Activated T-cell treated with anti-CD3 and anti-CD28 coated beads, Interleukin-2, amount 50 U/mL, for 72 hours (primary cell): ENCODE data around the gene USP54. TPM values are rescaled to one million over a fixed set of nuclear protein-coding genes. Genes with fewer than 3 reads are reported as not detected.

Experiments used
- ATAC-seq, 2 donors: fragments of 150-1000 bp; cut with Tn5 transposase; replicated peaks in 1 of 2; 2 replicates each; pipeline ENCODE4 v1.10.0; 2021; ENCODE audit warnings: moderate library complexity in 2 of 2, mild to moderate bottlenecking in 1 of 2
- DNase-seq, 2 donors: peaks; one replicate each; pipeline ENCODE4 v3.0.0; 2021 to 2022; ENCODE audit warnings: mixed read lengths in 1 of 2
- H3K27ac Mint-ChIP-seq: one replicate; pipeline ENCODE4 v1.8.0; 2022; ENCODE audit warnings: mild to moderate bottlenecking, moderate library complexity, mixed read lengths
- H3K27me3 Mint-ChIP-seq: one replicate; pipeline ENCODE4 v1.8.0; 2022; ENCODE audit warnings: low read depth, mixed read lengths
- H3K36me3 Mint-ChIP-seq, 2 donors: one replicate each; pipeline ENCODE4 v1.8.0; 2022; ENCODE audit warnings: mixed read lengths in 2 of 2, mild to moderate bottlenecking in 1 of 2; ENCODE audit not compliant: insufficient read depth in 2 of 2
- H3K4me1 Mint-ChIP-seq: one replicate; pipeline ENCODE4 v1.8.0; 2022; ENCODE audit warnings: low read depth, mixed read lengths
- H3K4me3 Mint-ChIP-seq, 2 donors: one replicate each; pipeline ENCODE4 v1.8.0; 2022; ENCODE audit warnings: mild to moderate bottlenecking in 2 of 2, mixed read lengths in 2 of 2, moderate library complexity in 2 of 2
- H3K9me3 Mint-ChIP-seq, 2 donors: one replicate each; pipeline ENCODE4 v1.8.0; 2022; ENCODE audit warnings: mixed read lengths in 2 of 2
- total RNA-seq, 2 donors: library from RNA; stranded (reverse); gene quantifications; one replicate each; pipeline ENCODE4 v1.2.3, GENCODE V29; 2022

USP54 gene
- total RNA-seq, 2 donors from 2014 or later = 2.4 to 4.1 TPM

GRCh38 chr10:73460897-73461296 is 130.2 kb downstream of the USP54 start:
- no peak overlapping the region for H3K27ac Mint-ChIP-seq
- no peak overlapping the region for H3K4me3 Mint-ChIP-seq
- DNase-seq (no peak), ATAC-seq (no peak)
- peaks cover 0 to 9% of the 10 kb centered on the region in 2 donors for H3K36me3 Mint-ChIP-seq
- no peaks in the 10 kb centered on the region for H3K4me1 Mint-ChIP-seq
- H3K9me3 Mint-ChIP-seq = no peaks in the 10 kb centered on the region
- H3K27me3 Mint-ChIP-seq = no peaks in the 10 kb centered on the region

- no peak for DNase-seq
- no peak overlapping the region for H3K4me3 Mint-ChIP-seq
- H3K27ac Mint-ChIP-seq = peak overlapping the region; percentile 0
- no peaks in the 10 kb centered on the region for H3K4me1 Mint-ChIP-seq
- no peak for ATAC-seq
- no peaks in the 10 kb centered on the region for H3K27me3 Mint-ChIP-seq
- H3K9me3 Mint-ChIP-seq = no peaks in the 10 kb centered on the region
- H3K36me3 Mint-ChIP-seq = peaks cover 0 to 7% of the 10 kb centered on the region in 2 donors
These were observed 131.3 kb downstream of the USP54 start for GRCh38 chr10:73459683-73460314.

GRCh38 chr10:73456187-73456890 is 134.8 kb downstream of the USP54 start:
- Mint-ChIP-seq H3K27me3 (no peaks in the 10 kb centered on the region), H3K4me1 (no peaks in the 10 kb centered on the region), H3K9me3 (no peaks in the 10 kb centered on the region), H3K4me3 (no peak overlapping the region), H3K27ac (no peak overlapping the region), H3K36me3 (no peaks in the 10 kb centered on the region)
- ATAC-seq (no peak), DNase-seq (no peak)

GRCh38 chr10:73449113-73449512 is 142.0 kb downstream of the USP54 start:
- no peaks in the 10 kb centered on the region for H3K27me3 Mint-ChIP-seq
- ATAC-seq = no peak
- no peaks in the 10 kb centered on the region for H3K4me1 Mint-ChIP-seq
- no peak overlapping the region for H3K4me3 Mint-ChIP-seq
- no peaks in the 10 kb centered on the region for H3K9me3 Mint-ChIP-seq
- no peak overlapping the region for H3K27ac Mint-ChIP-seq
- no peaks in the 10 kb centered on the region for H3K36me3 Mint-ChIP-seq
- no peak for DNase-seq

- DNase-seq = no peak
- Mint-ChIP-seq H3K36me3 (no peaks in the 10 kb centered on the region), H3K27ac (peak overlapping the region; percentile 20), H3K27me3 (no peaks in the 10 kb centered on the region), H3K4me3 (no peak overlapping the region), H3K4me1 (no peaks in the 10 kb centered on the region), H3K9me3 (no peaks in the 10 kb centered on the region)
- no peak for ATAC-seq
These were observed 142.8 kb downstream of the USP54 start for GRCh38 chr10:73448384-73448783.

Other genes starting within 250 kb of the USP54 start
- 1 to 10 TPM in 1 of 2 donors, under 1 TPM in 1; 0.95 to 1.1 TPM for gene CFAP70, start 232.5 kb downstream of the USP54 start, total RNA-seq
- gene ANXA7, start 177.3 kb downstream of the USP54 start, total RNA-seq = 100 to 1,000 TPM; 108 to 123 TPM
- 1 to 10 TPM; 3.5 to 3.8 TPM for gene MSS51, start 157.8 kb downstream of the USP54 start, total RNA-seq
- gene PPP3CB, start 95.3 kb downstream of the USP54 start, total RNA-seq = 10 to 100 TPM; 42.6 to 45.7 TPM
- not detected for gene MYOZ1, start 50.1 kb upstream of the USP54 start, total RNA-seq
- gene SYNPO2L, start 64.7 kb upstream of the USP54 start, total RNA-seq = not detected
- 10 to 100 TPM in 1 of 2 donors, 1 to 10 TPM in 1; 9.8 to 11.5 TPM for gene AGAP5, start 106.8 kb upstream of the USP54 start, total RNA-seq
- 100 to 1,000 TPM; 105 to 119 TPM for gene SEC24C, start 153.0 kb upstream of the USP54 start, total RNA-seq
- 10 to 100 TPM; 22.5 to 23.5 TPM for gene CHCHD1, start 190.7 kb upstream of the USP54 start, total RNA-seq
- 10 to 100 TPM; 72.0 to 81.3 TPM for gene ZSWIM8, start 194.3 kb upstream of the USP54 start, total RNA-seq
- 100 to 1,000 TPM; 120 to 127 TPM for gene NDST2, start 220.3 kb upstream of the USP54 start, total RNA-seq